ENCODE results near the gene NAB2.
"Not testable (repeated sequence)": the region's sequence is repeated elsewhere in the genome, so short reads cannot be mapped to it uniquely, and the experiment has no call there.

Gene NAB2

GRCh38 chr12:57106021-57106708, 17.3 kb downstream of the NAB2 start:
- Histone ChIP-seq H3K27ac (peak overlapping the region in 2 of 21 experiments; percentile 28 to 51), H3K4me3 (no peak overlapping the region)

DNA sequence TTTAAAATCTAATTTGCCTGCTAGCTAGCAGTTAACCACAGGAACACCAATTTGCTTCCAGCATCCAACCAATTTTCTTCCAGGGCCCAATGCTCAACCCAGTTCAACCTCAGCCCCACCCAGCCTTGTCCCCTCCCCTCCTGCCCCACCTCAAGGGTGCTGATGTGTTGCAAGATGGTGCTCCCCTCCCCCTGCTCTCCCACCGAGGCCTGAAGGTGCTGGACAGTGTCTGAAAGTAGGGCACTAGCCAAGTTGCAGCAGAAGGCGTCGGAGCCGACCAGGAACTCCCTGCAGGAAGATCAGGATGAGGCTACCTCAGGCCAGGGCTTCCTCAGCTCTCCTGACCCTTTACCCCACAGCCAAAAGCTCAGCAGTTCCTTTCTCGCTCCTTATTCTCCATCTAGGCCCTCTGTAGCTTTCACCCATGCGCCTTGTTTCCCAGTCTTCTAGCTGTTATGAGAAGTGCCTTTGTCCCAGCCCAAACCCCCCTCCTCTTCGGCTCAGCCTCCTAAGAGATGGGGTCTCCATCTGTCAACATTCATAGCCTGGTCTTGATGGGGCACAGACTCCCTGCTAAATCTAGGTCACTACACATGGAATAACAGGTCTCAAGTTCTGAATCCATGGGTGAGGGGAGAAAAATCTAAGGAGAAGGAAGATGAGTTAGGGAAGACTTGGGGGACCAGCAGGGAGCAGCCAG, 18.7 kb downstream of the NAB2 start:
- H3K27ac ChIP-seq, result peak overlapping the region in 5 of 21 experiments; percentile 2 to 97 (median 25)
- H3K4me3 ChIP-seq, result no peak overlapping the region

DNA sequence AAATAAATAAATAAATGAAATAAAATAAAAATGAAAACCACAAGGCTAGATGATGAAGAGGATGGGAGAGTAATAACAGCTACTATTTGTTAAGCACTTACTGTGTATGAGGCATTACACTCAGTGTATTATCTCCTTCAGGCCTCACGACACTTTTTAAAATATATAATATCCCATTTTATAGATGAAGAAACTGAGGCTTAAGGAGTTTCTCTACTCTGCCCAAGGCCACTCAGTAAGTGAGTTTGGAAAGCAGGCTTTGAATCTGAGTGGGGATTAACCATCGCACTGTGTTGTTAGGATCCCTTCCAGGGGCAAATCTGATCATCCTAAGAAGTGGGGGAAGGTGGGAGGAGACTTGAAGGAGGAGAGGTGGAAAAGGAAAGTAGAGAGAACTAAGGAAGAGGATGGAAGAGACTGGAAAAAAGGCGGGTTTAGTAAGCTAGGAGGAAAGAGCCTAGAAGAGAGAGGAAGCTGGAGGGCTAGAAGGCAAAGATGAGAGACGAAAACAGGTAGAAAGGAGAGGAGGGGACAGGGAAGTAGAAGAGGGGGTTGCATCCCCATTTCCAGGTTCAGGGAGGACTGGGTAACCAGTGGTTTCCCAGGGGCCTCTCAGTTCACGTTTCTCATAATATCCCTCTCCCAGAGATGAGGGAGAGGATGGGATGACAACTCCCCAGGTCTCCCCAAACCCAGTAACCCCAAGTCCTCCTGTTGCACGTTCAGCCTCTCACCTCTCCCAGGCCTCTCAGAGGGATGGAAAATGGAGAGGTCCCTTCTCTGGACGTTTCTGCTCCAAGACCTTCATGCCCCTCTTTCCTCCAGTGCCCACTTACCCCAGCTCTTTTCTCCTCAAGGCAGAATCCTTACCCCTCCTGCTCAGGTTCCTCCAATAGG, 20.5 kb downstream of the NAB2 start:
- peak overlapping the region in 19 of 21 experiments; percentile 93 to 100 (median 98) for H3K27ac ChIP-seq
- peak overlapping the region; percentile 47 to 78 (median 59) for H3K4me3 ChIP-seq

DNA sequence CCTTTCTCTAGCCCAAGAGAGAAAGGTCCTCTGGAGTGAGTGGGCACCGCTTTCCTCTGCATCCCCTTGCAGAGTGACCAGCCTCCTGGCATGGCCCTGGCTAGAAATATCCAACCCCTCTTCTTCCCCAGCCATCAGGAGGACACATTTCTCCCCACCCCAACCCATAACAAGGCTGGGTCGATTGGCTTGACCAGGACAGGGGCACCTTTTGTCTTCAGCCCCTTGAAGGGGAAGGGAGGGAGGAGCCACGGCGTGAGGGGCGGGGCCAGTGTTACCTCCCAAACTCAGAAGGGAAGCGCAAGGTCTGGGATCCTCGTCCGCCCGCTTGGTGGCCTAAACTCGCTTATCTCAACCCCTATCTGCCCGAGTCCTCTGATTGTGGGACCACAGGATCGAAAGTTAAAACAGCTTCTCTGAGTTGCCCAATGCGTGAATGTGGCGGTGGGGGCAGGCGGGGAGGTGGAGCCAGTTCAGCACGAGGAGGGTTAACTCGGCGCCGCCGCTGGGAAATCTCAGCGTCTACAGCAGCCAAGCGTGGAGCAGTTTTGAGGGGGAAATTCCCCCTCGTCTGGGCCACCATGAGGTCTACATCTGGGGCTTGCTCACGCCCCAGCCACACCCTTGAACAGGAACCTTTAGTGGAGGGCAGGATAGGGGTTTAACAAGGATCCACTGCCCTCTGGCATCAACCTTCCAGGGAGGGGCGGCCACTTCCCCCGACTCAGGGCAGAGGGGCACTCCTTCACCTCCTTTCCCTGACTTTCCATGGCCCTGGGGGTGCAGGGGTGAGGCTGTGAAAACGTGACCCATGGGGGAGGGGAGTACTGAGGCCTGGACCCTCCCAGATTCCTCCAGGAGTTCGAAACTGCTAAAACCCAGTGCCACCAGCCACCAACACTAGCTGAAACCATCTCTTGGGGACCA, 21.5 kb downstream of the NAB2 start:
- peak overlapping the region; percentile 47 to 78 (median 59) for H3K4me3 ChIP-seq
- peak overlapping the region; percentile 79 to 100 (median 98) for H3K27ac ChIP-seq

DNA sequence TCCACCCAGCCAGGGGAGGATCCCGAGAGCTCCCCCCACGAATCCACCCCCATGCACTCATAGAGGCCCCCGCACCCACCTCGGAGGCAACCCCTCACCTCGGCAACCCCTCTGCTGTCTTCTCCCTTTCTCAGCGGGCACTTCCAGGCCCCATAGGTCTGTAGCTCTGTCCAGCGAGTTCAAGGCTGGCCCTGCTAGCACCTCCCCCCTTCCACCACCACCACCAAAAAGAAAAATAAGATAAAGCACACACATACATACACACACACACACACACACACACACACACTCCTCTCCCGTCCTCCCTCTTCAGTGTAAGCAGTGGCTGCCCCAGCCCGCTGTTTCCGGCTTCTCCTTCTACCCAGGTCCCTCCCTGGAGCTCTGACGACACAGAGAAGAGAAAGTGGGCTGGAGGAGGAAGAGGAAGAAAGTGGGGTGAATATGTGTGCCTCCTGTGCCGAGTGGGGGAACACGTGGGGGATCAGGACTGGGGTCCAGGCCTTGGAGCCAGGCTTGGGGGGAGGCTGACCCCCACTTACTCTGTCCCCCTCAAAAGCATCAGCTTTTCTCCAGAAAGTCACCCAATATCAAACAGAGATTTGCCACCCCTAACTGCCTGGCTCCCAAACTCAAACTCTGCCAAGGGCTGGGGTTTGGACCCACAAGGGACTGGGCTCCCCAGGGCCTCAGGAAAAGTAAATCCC, 22.3 kb downstream of the NAB2 start, which contains the start of gene STAT6:
STAT6 (minus strand) TSS at position 332 of the 704 bp plus-strand sequence. CDS start 3,084 bp downstream, outside the sequence.
- Histone ChIP-seq H3K4me3 (peak within 1 kb of the TSS; percentile 47 to 78 (median 59)), H3K27ac (peak within 1 kb of the TSS; percentile 79 to 100 (median 98))

DNA sequence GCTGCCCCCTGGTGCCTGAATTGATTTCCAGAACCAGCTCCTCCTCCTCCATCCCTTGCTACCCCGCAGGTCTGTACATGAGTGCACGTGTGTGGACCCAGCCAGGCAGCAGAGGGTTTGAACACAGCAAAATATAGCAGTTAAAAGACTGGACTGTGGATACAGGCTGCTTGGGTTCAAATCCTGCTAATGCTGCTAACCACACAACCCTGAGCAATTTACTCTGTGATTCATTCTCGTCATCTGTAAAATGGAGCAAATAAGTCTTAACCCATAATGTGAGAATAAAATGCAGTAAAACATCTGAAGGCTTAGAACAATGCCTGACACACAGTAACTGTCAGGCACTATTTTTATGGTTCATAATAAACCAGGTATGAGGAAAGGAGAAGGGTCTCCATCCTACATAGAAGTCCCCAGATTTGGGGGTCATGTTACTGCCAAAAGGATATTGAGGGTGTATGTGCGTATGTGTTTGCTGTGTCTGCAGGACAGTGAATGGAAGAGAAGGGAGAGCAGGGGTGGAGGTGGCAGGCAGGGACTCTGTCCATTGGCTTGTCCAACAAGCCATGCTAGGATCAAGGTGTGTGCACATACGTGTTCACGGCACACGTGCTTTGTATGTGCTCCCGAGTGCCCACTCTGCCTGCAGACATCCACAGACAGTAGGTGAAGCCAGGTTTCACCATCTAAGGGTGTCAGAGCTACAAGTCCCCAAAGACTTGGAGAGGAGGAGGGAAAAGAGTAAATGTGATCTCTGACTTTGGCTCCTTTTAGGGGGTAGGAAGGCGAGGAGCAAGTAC, 23.8 kb downstream of the NAB2 start:
- peak overlapping the region in 6 of 7 experiments; percentile 47 to 69 (median 58) for H3K4me3 ChIP-seq
- H3K27ac ChIP-seq, result peak overlapping the region in 20 of 21 experiments; percentile 93 to 100 (median 98)

- Histone ChIP-seq H3K27ac (no peak overlapping the region), H3K4me3 (no peak overlapping the region)
These were observed 27.8 kb downstream of the NAB2 start for GRCh38 chr12:57116580-57117281.

GRCh38 chr12:57118711-57119271, 29.9 kb downstream of the NAB2 start:
- Histone ChIP-seq H3K4me3 (no peak overlapping the region), H3K27ac (peak overlapping the region in 8 of 21 experiments; percentile 6 to 73 (median 26))

- peak overlapping the region in 6 of 21 experiments; percentile 6 to 73 (median 36) for H3K27ac ChIP-seq
- no peak overlapping the region for H3K4me3 ChIP-seq
These were observed 30.6 kb downstream of the NAB2 start for GRCh38 chr12:57119294-57120085.

DNA sequence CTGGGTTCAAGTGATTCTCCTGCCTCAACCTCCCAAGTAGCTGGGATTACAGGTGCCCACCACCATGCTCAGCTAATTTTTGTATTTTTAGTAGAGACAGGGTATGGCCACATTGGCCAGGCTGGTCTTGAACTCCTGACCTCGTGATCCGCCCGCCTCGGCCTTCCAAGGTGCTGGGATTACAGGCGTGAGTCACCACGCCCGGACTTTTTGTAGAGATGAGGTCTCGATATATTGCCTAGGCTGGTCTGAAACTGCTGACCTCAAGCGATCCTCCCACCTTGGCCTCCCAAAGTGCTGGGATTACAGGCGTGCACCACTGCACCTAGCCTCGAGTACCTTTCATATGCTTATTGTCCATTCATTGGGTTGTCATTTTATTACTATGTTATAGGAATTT, 31.8 kb downstream of the NAB2 start:
- not testable (repeated sequence) for H3K27ac ChIP-seq, H3K4me3 ChIP-seq

GRCh38 chr12:57123813-57124212, 34.9 kb downstream of the NAB2 start:
- no peak overlapping the region for H3K4me3 ChIP-seq
- no peak overlapping the region for H3K27ac ChIP-seq

DNA sequence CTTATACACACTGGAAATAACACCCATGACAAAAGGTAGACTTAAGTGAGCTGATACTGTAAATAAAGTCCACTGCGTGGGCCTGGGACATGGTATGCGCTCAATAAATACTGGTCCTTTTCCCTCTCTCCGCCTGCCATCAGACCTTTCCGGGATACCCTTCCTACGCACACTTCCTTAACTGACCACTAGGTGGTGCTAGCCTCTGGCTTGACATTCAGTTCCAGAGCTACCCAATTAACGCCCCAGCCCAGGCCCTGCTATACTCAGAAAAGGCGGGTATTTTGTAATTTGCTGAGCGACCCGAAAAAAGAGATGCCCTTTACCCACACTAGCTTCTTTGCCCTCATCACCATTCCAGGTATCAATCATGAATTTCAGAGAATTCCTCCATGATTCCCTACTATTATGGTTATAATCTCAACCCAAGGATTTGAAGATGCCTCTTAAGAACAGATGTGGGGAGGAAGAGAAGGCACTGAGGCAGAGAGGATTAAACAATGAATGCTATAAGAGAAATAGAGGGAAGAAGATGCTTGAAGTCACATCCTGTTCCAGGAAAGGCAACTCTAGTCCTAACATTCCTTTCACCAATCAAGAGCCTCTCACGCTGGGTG, 35.5 kb downstream of the NAB2 start:
- no peak overlapping the region for H3K4me3 ChIP-seq
- H3K27ac ChIP-seq, result no peak overlapping the region

GRCh38 chr12:57126061-57126460, 37.1 kb downstream of the NAB2 start:
- peak overlapping the region in 3 of 21 experiments; percentile 92 to 95 (median 93) for H3K27ac ChIP-seq
- H3K4me3 ChIP-seq, result no peak overlapping the region

DNA sequence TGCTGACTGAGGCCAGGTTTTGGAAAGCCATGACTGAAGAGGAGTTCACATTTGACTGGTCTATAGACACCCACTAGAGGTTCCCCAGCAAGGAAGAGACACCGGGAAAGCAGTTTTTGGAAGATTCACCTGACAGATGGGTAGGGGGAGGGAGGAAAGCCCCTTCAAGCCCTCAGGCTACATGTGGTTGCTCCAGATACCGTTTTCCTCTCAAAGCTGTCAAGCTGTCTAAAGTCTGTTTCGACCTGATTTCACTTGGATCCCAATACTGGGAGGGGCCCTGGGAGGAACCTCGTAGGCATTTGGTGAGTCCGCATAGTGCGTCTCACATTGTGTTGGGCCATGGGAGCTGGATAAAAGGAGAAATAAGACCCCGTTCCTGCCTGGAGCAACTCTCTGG, 37.6 kb downstream of the NAB2 start:
- Histone ChIP-seq H3K4me3 (no peak overlapping the region), H3K27ac (peak overlapping the region in 17 of 21 experiments; percentile 82 to 97 (median 93))

- H3K4me3 ChIP-seq, result peak overlapping the region; percentile 46 to 82 (median 62)
- H3K27ac ChIP-seq, result peak overlapping the region; percentile 69 to 97 (median 92)
These were observed 38.3 kb downstream of the NAB2 start for GRCh38 chr12:57127101-57127725.

Data from skin epidermis (tissue), 12 donors.